GM12878 (cell line): ENCODE data around the gene EXOC4. TPM values are rescaled to one million over a fixed set of nuclear protein-coding genes. Genes with fewer than 3 reads are reported as not detected.

ENCODE experiments used
- ASH2L ChIP-seq: fragments of 300-600, 200-600 bp; sonication (generic); IDR thresholded peaks from 2 replicates; pipeline ENCODE4 v1.6.1; 2017; ENCODE audit warnings: low read depth, mild to moderate bottlenecking, borderline replicate concordance
- CEBPB ChIP-seq, 2 experiments: fragments of 150-350 bp in 1 of 2; IDR thresholded peaks; 2 replicates each; pipeline ENCODE4 v1.6.1; 2012 to 2014; ENCODE audit warnings: low read depth in 2 of 2, low read length in 2 of 2, borderline replicate concordance in 1 of 2, inconsistent platforms in 1 of 2
- CHD4 ChIP-seq: fragments of 200-600 bp; sonication (generic); IDR thresholded peaks from 2 replicates; pipeline ENCODE4 v1.6.1; 2016; ENCODE audit warnings: mild to moderate bottlenecking
- EGR1 ChIP-seq, 2 experiments: IDR thresholded peaks; 1 replicate in 1 of 2; 2 replicates in 1 of 2; pipeline ENCODE4 v1.6.1; 2011 to 2012; ENCODE audit warnings: low read depth in 2 of 2, low read length in 2 of 2, borderline replicate concordance in 1 of 2, mild to moderate bottlenecking in 1 of 2, moderate library complexity in 1 of 2
- MYB ChIP-seq: fragments of 150-350 bp; IDR thresholded peaks from 2 replicates; pipeline ENCODE4 v1.6.1; 2014; ENCODE audit warnings: mild to moderate bottlenecking, low read depth, low read length, borderline replicate concordance
- POU2F2 ChIP-seq: IDR thresholded peaks from 3 replicates; pipeline ENCODE4 v1.6.1; 2011; ENCODE audit warnings: low read depth, mild to moderate bottlenecking, low read length, borderline replicate concordance
- RB1 ChIP-seq: fragments of 450-650 bp; formaldehyde crosslinking; IDR thresholded peaks from 2 replicates; pipeline ENCODE4 v1.6.1; 2017; ENCODE audit warnings: mild to moderate bottlenecking, borderline replicate concordance
- RCOR1 ChIP-seq: conservative IDR thresholded peaks from 2 replicates; pipeline ENCODE4 v1.6.1; 2012; ENCODE audit warnings: low read depth, low read length, improper control_type of control experiment
- SMAD5 ChIP-seq: IDR thresholded peaks from 2 replicates; pipeline ENCODE4 v1.6.1; 2016; ENCODE audit warnings: antibody characterized with exemption, low read depth
- SUPT20H ChIP-seq: IDR thresholded peaks from 2 replicates; pipeline ENCODE4 v1.6.1; 2011; ENCODE audit warnings: low read depth, mild to moderate bottlenecking, low read length, moderate library complexity, borderline replicate concordance; ENCODE audit not compliant: control insufficient read depth
- SUZ12 ChIP-seq: fragments of 200-600 bp; sonication (generic); IDR thresholded peaks from one replicate; pipeline ENCODE4 v1.6.1; 2018; ENCODE audit warnings: antibody characterized with exemption, mild to moderate bottlenecking; ENCODE audit not compliant: unreplicated experiment
- WRNIP1 ChIP-seq: IDR thresholded peaks from 2 replicates; pipeline ENCODE4 v1.6.1; 2011; ENCODE audit warnings: low read depth, low read length, improper control_type of control experiment, borderline replicate concordance
- polyA plus RNA-seq, 11 experiments: library from polyadenylated mRNA; depleted of rRNA in 4 of 11; unstranded in 6 of 11; stranded (reverse) in 5 of 11; fragments of >200 nt; fragmentation: Nextera tagmentation in 4 of 11; fragmentation: Illumina TruSeq in 1 of 11; extraction: Ambion mirVana in 4 of 11; extraction: Trizol in 1 of 11; gene quantifications; 1 replicate in 1 of 11; 2 replicates in 10 of 11; pipeline versions ENCODE4 v1.2.1 to v1.2.3, GENCODE V29; 2011 to 2016; ENCODE audit warnings: inconsistent platforms in 2 of 11, missing spikeins in 2 of 11, low read depth in 1 of 11
- total RNA-seq, 4 experiments: library from RNA; depleted of rRNA in 3 of 4; stranded (reverse); fragments of >200 nt in 3 of 4; fragmentation: Illumina TruSeq in 1 of 4; extraction: Trizol in 1 of 4; gene quantifications; 2 replicates each; pipeline versions ENCODE4 v1.2.1 to v1.2.3, GENCODE V29; 2013 to 2021
- TF ChIP-seq, protein P1 (sequence below): fragments of 450-650 bp; formaldehyde crosslinking; IDR thresholded peaks from 2 replicates; pipeline ENCODE4 v1.4.0; 2020; ENCODE audit warnings: mild to moderate bottlenecking, moderate library complexity
- TF ChIP-seq, protein P2 (sequence below): IDR thresholded peaks from 2 replicates; pipeline ENCODE4 v1.6.1; 2011; ENCODE audit warnings: low read depth, mild to moderate bottlenecking, low read length, moderate library complexity, borderline replicate concordance; ENCODE audit errors: extremely low read depth
- TF ChIP-seq, protein P3 (sequence below): fragments of 150-350 bp; IDR thresholded peaks from 2 replicates; pipeline ENCODE4 v1.6.1; 2014; ENCODE audit warnings: mild to moderate bottlenecking, low read depth, low read length
- TF ChIP-seq, protein P4 (sequence below), 3 experiments: IDR thresholded peaks in 2 of 3; conservative IDR thresholded peaks in 1 of 3; 2 replicates each; pipeline ENCODE4 v1.5.1; 2011; ENCODE audit warnings: low read depth in 3 of 3, low read length in 3 of 3, mild to moderate bottlenecking in 3 of 3, control low read depth in 2 of 3, moderate library complexity in 2 of 3, inconsistent platforms in 1 of 3, mixed read lengths in 1 of 3; ENCODE audit not compliant: control insufficient read depth in 2 of 3, insufficient read depth in 1 of 3; ENCODE audit errors: extremely low read depth in 1 of 3

Gene EXOC4
- total and polyA plus RNA-seq, 10 of the 15 experiments (the other 5 are each of a cell fraction or from before 2014, with no cell fraction given): 13.2 to 44.5 (median 29.6) TPM

DNA sequence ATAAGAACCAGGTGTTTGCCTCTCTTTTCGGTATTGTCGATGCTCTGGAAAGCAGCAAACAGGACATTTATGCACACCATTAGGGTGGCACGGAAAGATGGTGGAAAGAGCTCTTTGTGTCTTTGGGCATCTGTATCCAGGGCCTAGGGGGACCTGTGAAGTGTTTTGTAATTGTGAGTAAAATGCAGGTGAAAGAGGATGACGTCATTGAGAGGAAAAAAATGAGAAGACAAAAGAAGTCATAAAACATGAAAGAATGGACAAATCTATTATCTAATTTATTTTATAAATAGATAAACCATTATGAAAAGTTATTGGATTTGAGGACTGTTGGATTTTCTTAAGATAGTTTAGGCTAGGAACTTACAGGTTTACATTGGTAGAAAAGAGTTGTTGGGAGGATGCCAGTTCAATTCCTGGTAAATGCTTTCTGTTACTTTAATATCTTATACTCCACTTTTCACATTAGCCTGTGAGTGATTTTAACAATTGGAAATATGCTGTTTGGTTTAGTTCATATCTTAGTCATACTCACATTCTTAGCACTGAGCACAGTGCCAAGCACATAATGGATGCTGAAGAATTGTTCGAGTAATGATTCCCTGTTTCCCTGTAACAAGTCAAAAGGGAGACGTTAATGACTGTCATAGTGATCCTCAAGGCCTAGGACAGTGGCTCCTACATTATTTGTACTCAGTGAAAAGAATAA lies 62.6 kb downstream of the EXOC4 start (continued):
- no peak for TF ChIP-seq RB1
- TF ChIP-seq SMAD5: no peak
- TF ChIP-seq, protein P1, sequence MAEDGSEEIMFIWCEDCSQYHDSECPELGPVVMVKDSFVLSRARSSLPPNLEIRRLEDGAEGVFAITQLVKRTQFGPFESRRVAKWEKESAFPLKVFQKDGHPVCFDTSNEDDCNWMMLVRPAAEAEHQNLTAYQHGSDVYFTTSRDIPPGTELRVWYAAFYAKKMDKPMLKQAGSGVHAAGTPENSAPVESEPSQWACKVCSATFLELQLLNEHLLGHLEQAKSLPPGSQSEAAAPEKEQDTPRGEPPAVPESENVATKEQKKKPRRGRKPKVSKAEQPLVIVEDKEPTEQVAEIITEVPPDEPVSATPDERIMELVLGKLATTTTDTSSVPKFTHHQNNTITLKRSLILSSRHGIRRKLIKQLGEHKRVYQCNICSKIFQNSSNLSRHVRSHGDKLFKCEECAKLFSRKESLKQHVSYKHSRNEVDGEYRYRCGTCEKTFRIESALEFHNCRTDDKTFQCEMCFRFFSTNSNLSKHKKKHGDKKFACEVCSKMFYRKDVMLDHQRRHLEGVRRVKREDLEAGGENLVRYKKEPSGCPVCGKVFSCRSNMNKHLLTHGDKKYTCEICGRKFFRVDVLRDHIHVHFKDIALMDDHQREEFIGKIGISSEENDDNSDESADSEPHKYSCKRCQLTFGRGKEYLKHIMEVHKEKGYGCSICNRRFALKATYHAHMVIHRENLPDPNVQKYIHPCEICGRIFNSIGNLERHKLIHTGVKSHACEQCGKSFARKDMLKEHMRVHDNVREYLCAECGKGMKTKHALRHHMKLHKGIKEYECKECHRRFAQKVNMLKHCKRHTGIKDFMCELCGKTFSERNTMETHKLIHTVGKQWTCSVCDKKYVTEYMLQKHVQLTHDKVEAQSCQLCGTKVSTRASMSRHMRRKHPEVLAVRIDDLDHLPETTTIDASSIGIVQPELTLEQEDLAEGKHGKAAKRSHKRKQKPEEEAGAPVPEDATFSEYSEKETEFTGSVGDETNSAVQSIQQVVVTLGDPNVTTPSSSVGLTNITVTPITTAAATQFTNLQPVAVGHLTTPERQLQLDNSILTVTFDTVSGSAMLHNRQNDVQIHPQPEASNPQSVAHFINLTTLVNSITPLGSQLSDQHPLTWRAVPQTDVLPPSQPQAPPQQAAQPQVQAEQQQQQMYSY (CRISPR knock-in tag): no peak
- TF ChIP-seq, protein P2, sequence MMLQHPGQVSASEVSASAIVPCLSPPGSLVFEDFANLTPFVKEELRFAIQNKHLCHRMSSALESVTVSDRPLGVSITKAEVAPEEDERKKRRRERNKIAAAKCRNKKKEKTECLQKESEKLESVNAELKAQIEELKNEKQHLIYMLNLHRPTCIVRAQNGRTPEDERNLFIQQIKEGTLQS: no peak
- no peak for TF ChIP-seq ASH2L
- TF ChIP-seq, protein P3, sequence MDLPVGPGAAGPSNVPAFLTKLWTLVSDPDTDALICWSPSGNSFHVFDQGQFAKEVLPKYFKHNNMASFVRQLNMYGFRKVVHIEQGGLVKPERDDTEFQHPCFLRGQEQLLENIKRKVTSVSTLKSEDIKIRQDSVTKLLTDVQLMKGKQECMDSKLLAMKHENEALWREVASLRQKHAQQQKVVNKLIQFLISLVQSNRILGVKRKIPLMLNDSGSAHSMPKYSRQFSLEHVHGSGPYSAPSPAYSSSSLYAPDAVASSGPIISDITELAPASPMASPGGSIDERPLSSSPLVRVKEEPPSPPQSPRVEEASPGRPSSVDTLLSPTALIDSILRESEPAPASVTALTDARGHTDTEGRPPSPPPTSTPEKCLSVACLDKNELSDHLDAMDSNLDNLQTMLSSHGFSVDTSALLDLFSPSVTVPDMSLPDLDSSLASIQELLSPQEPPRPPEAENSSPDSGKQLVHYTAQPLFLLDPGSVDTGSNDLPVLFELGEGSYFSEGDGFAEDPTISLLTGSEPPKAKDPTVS: no peak
- TF ChIP-seq EGR1 (IDR thresholded peaks at IDR 0.05; ENCODE audit: borderline replicate concordance in 1 of 2, low read depth in 2 of 2, low read length in 2 of 2): no peak
- TF ChIP-seq SUPT20H: no peak
- no peak for TF ChIP-seq MYB
- TF ChIP-seq CHD4: no peak
- TF ChIP-seq, protein P4, sequence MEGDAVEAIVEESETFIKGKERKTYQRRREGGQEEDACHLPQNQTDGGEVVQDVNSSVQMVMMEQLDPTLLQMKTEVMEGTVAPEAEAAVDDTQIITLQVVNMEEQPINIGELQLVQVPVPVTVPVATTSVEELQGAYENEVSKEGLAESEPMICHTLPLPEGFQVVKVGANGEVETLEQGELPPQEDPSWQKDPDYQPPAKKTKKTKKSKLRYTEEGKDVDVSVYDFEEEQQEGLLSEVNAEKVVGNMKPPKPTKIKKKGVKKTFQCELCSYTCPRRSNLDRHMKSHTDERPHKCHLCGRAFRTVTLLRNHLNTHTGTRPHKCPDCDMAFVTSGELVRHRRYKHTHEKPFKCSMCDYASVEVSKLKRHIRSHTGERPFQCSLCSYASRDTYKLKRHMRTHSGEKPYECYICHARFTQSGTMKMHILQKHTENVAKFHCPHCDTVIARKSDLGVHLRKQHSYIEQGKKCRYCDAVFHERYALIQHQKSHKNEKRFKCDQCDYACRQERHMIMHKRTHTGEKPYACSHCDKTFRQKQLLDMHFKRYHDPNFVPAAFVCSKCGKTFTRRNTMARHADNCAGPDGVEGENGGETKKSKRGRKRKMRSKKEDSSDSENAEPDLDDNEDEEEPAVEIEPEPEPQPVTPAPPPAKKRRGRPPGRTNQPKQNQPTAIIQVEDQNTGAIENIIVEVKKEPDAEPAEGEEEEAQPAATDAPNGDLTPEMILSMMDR (IDR thresholded peaks at IDR 0.05 in 2 of 3, conservative IDR thresholded peaks at IDR 0.05 in 1 of 3; ENCODE audit: control insufficient read depth in 2 of 3, extremely low read depth in 1 of 3, insufficient read depth in 1 of 3, low read depth in 3 of 3, low read length in 3 of 3): no peak
- TF ChIP-seq RCOR1: no peak
- TF ChIP-seq CEBPB (IDR thresholded peaks at IDR 0.05; ENCODE audit: borderline replicate concordance in 1 of 2, low read depth in 2 of 2, low read length in 2 of 2): no peak
- TF ChIP-seq WRNIP1: no peak
- no peak for TF ChIP-seq SUZ12
- no peak for TF ChIP-seq POU2F2
